Medulla oblongata (tissue), 1 donor: ENCODE data around the gene ATF7.
"Not testable (repeated sequence)": the region's sequence is repeated elsewhere in the genome, so short reads cannot be mapped to it uniquely, and the experiment has no call there.

Source experiments
- DNase-seq: peaks from one replicate; pipeline ENCODE4 v3.0.0-alpha.2; 2015; ENCODE audit errors: extremely low spot score

Gene ATF7

GRCh38 chr12:53625946-53626701 lies at the start of gene ATF7:
Gene ATF7, minus strand, starts transcription at chr12:53626382. Its CDS starts 25,382 bp downstream, at chr12:53601000.
- DNase-seq: peak; percentile 99

- no peak for DNase-seq
Measured at GRCh38 chr12:53674977-53675700, 49.0 kb upstream of the ATF7 start.

GRCh38 chr12:53670971-53671370 lies 44.8 kb upstream of the ATF7 start:
- no peak for DNase-seq

- DNase-seq: no peak
Measured at GRCh38 chr12:53670308-53670707, 44.1 kb upstream of the ATF7 start.

- DNase-seq: no peak
Measured at GRCh38 chr12:53667080-53667479, 40.9 kb upstream of the ATF7 start.

- DNase-seq: no peak
Measured at GRCh38 chr12:53664936-53665335, 38.8 kb upstream of the ATF7 start.

GRCh38 chr12:53664191-53664590 lies 38.0 kb upstream of the ATF7 start:
- no peak for DNase-seq

- no peak for DNase-seq
Measured at GRCh38 chr12:53660041-53660440, 33.9 kb upstream of the ATF7 start.

GRCh38 chr12:53659571-53659981 lies 33.4 kb upstream of the ATF7 start:
- peak; percentile 31 for DNase-seq

GRCh38 chr12:53659011-53659551 lies 32.9 kb upstream of the ATF7 start:
- peak; percentile 97 for DNase-seq

- no peak for DNase-seq
Measured at GRCh38 chr12:53657041-53657440, 30.9 kb upstream of the ATF7 start.

GRCh38 chr12:53653595-53653994 lies 27.4 kb upstream of the ATF7 start:
- DNase-seq: no peak

GRCh38 chr12:53652366-53652765 lies 26.2 kb upstream of the ATF7 start:
- no peak for DNase-seq

- DNase-seq: no peak
Measured at GRCh38 chr12:53651737-53652136, 25.6 kb upstream of the ATF7 start.

GRCh38 chr12:53646300-53646699 lies 20.1 kb upstream of the ATF7 start:
- DNase-seq: not testable (repeated sequence)

GRCh38 chr12:53645165-53645564 lies 19.0 kb upstream of the ATF7 start:
- no peak for DNase-seq

- DNase-seq: no peak
Measured at GRCh38 chr12:53644133-53644532, 18.0 kb upstream of the ATF7 start.

- no peak for DNase-seq
Measured at GRCh38 chr12:53643232-53643979, 17.2 kb upstream of the ATF7 start.

GRCh38 chr12:53638057-53638456 lies 11.9 kb upstream of the ATF7 start:
- DNase-seq: no peak

GRCh38 chr12:53636641-53637040 lies 10.5 kb upstream of the ATF7 start:
- DNase-seq: no peak

- not testable (repeated sequence) for DNase-seq
Measured at GRCh38 chr12:53635708-53636107, 9.5 kb upstream of the ATF7 start.

GRCh38 chr12:53631721-53632120 lies 5.5 kb upstream of the ATF7 start:
- DNase-seq: no peak
